Fibroblast of lung (primary cell): ENCODE results near the gene RBM27.
"Not testable (repeated sequence)": the region's sequence is repeated elsewhere in the genome, so short reads cannot be mapped to it uniquely, and the experiment has no call there.

ENCODE experiments used
- CTCF ChIP-seq, 2 donors: IDR thresholded peaks in 1 of 2; conservative IDR thresholded peaks in 1 of 2; 1 replicate in 1 of 2; 2 replicates in 1 of 2; pipeline ENCODE4 v1.5.1; 2011 to 2012; ENCODE audit warnings: low read length in 2 of 2, control low read depth in 1 of 2, inconsistent platforms in 1 of 2, low read depth in 1 of 2, mild to moderate bottlenecking in 1 of 2
- EZH2 ChIP-seq: IDR thresholded peaks from 2 replicates; pipeline ENCODE4 v1.5.1; 2012; ENCODE audit warnings: low read length, control low read depth, mild to moderate bottlenecking; ENCODE audit errors: missing control alignments

- not testable (repeated sequence) for TF ChIP-seq CTCF (conservative IDR thresholded peaks at IDR 0.05 in 1 of 2, IDR thresholded peaks at IDR 0.05 in 1 of 2; ENCODE audit: low read depth in 1 of 2, low read length in 2 of 2); EZH2
These were observed 7.4 kb downstream of the RBM27 start for GRCh38 chr5:146210810-146211209.
